Activated T-cell treated with anti-CD3 and anti-CD28 coated beads, Interleukin-2, amount 50 U/mL, for 24 hours (primary cell): Measurements from ENCODE around the gene FOXC2.
A peak's percentile ranks its signal among the peaks of the same experiment; 100 is the strongest.

ENCODE experiments used
- DNase-seq: peaks from one replicate; pipeline ENCODE4 v3.0.0-alpha.2; 2020
- H3K27ac Mint-ChIP-seq: 2 replicates; pipeline ENCODE4 v1.8.0; 2020; ENCODE audit warnings: mild to moderate bottlenecking, mixed read lengths
- H3K27me3 Mint-ChIP-seq: 2 replicates; pipeline ENCODE4 v1.8.0; 2020; ENCODE audit warnings: mixed read lengths
- H3K36me3 Mint-ChIP-seq: 2 replicates; pipeline ENCODE4 v1.8.0; 2020; ENCODE audit warnings: low read depth, mixed read lengths
- H3K4me1 Mint-ChIP-seq: 2 replicates; pipeline ENCODE4 v1.8.0; 2020; ENCODE audit warnings: low read depth, mixed read lengths
- H3K4me3 Mint-ChIP-seq: 2 replicates; pipeline ENCODE4 v1.8.0; 2020; ENCODE audit warnings: mild to moderate bottlenecking, moderate library complexity, mixed read lengths
- H3K9me3 Mint-ChIP-seq: 2 replicates; pipeline ENCODE4 v1.8.0; 2020; ENCODE audit warnings: mixed read lengths

Gene FOXC2

GRCh38 chr16:86566601-86566965 is at the start of gene FOXC2:
Gene FOXC2 (plus strand): TSS chr16:86566829. CDS start chr16:86567336, 507 bp downstream.
- Mint-ChIP-seq H3K36me3 (no peaks in the 10 kb centered on the region), H3K9me3 (no peaks in the 10 kb centered on the region), H3K27me3 (peaks cover 82% of the 10 kb centered on the region), H3K4me3 (peak within 1 kb of the TSS; percentile 6), H3K27ac (peak within 1 kb of the TSS; percentile 37), H3K4me1 (peaks cover 21% of the 10 kb centered on the region)
- peak; percentile 72 for DNase-seq

DNA sequence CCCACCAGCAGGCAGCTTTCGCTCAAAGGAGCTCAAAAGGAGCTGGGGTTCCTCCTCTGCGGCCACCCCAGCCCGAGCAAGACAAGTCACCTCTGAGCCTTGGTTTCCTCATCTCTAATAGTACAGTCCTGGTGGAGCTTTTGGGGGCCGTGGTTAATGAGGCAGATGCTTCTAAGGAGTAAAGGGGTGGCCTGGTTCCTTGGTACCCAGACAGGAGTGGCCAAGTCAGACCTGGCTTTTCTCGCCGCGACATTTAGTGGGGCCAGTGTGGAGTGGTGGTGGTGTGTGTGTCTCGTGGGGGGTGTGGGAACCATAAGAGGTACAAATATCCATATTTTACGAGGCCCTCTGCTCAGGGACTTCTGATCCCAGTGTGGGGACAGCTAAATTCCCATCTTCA is 49.6 kb upstream of the FOXC2 start:
- H3K27me3 Mint-ChIP-seq = peaks cover 85% of the 10 kb centered on the region
- no peak overlapping the region for H3K4me3 Mint-ChIP-seq
- no peak for DNase-seq
- H3K36me3 Mint-ChIP-seq = no peaks in the 10 kb centered on the region
- H3K27ac Mint-ChIP-seq = no peak overlapping the region
- H3K9me3 Mint-ChIP-seq = no peaks in the 10 kb centered on the region
- H3K4me1 Mint-ChIP-seq = peaks cover 9% of the 10 kb centered on the region

- peak; percentile 53 for DNase-seq
- Mint-ChIP-seq H3K27ac (no peak overlapping the region), H3K4me1 (peaks cover 9% of the 10 kb centered on the region), H3K4me3 (no peak overlapping the region), H3K27me3 (peaks cover 80% of the 10 kb centered on the region), H3K9me3 (no peaks in the 10 kb centered on the region), H3K36me3 (no peaks in the 10 kb centered on the region)
Observed at GRCh38 chr16:86517652-86518258, 48.9 kb upstream of the FOXC2 start.

- Mint-ChIP-seq H3K27ac (no peak overlapping the region), H3K36me3 (no peaks in the 10 kb centered on the region), H3K4me1 (peaks cover 8% of the 10 kb centered on the region), H3K4me3 (no peak overlapping the region), H3K27me3 (peaks cover 68% of the 10 kb centered on the region), H3K9me3 (no peaks in the 10 kb centered on the region)
- DNase-seq = no peak
Observed at GRCh38 chr16:86519007-86519648, 47.5 kb upstream of the FOXC2 start.

DNA sequence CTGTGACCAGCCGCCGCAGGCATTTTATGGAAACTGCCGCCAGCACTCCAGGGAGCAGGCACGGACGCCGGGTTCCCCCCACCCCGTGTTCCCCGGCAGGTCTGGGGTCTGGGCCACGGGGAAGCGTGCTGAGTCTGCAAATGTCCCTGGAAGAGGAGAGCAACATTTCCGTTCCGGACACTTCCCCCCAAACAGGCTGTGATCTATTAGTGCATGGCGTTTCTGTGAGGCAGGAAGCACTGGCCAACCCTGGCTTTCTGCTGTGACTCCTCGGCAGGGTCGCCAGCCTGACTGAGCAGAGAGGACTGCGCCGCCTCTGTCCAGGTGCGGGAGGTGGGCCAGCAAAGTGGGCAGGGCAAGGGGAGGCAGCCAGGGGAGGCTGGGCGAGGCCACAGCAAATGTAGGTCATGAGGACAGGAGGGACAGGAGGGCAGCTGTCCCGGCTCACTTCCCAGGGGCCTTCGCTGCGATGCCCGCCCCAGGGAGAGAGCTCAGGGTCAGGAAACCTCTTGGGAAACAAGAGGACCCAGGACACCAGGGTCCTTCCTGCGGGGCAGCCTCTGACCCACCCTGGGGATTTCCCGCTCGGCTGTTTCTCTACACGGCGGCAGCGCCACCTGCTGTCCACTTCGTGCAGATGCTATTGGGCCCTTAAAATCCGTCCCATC is 46.8 kb upstream of the FOXC2 start:
- peak; percentile 74 for DNase-seq
- H3K4me3 Mint-ChIP-seq = no peak overlapping the region
- H3K36me3 Mint-ChIP-seq = no peaks in the 10 kb centered on the region
- peaks cover 8% of the 10 kb centered on the region for H3K4me1 Mint-ChIP-seq
- H3K27me3 Mint-ChIP-seq = peaks cover 61% of the 10 kb centered on the region
- no peak overlapping the region for H3K27ac Mint-ChIP-seq
- H3K9me3 Mint-ChIP-seq = no peaks in the 10 kb centered on the region

- H3K36me3 Mint-ChIP-seq = no peaks in the 10 kb centered on the region
- no peaks in the 10 kb centered on the region for H3K9me3 Mint-ChIP-seq
- H3K27me3 Mint-ChIP-seq = peaks cover 55% of the 10 kb centered on the region
- no peak overlapping the region for H3K4me3 Mint-ChIP-seq
- peaks cover 8% of the 10 kb centered on the region for H3K4me1 Mint-ChIP-seq
- no peak for DNase-seq
- no peak overlapping the region for H3K27ac Mint-ChIP-seq
Observed at GRCh38 chr16:86520317-86521210, 46.1 kb upstream of the FOXC2 start.

DNA sequence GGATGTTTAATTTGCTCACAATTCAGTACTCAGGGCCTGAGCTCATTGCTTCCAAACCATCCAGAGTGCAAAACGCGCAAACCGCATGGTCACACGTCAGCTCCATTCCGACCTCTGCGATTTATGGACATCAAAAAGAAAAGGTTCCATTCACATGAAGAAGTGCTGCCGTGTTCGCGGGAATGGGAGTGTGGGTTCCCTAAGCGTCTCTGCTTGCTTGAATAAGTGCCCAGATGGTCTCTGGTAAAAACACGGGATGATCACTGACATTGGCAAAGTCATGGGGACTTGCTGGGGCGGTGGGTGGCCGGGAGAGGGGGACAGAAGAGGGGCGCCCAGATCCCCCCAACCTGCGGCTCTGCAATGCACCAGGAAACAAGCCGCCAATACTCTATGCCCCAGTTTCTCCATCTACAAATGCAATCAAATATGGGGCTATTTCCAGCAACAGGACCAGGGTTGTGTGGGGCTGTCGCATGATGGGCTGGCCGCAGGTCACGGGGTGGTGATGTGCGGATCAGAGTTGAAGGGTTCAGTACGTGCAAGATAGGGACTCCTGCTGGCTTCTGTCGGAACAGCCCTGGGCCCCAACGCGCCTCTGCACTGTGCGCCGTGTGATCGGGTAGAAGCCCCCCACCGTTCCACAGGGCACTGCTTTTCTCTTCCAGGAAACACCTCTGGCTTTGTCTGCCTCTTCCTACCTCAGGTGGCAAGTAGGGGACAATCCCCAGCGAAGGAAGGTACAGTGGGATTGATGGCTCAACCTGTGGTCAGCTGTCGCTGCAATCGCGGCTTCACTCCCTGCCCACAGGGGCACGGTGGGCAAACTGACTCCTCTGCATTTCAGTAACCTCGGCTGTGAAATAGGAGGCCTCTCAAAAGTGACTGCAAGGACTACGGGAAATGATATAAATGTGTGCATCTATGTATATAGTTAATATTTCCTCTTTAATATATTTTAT is 45.1 kb upstream of the FOXC2 start:
- H3K4me1 Mint-ChIP-seq = peaks cover 8% of the 10 kb centered on the region
- no peaks in the 10 kb centered on the region for H3K36me3 Mint-ChIP-seq
- no peak overlapping the region for H3K27ac Mint-ChIP-seq
- H3K9me3 Mint-ChIP-seq = no peaks in the 10 kb centered on the region
- peaks cover 46% of the 10 kb centered on the region for H3K27me3 Mint-ChIP-seq
- DNase-seq = no peak
- H3K4me3 Mint-ChIP-seq = no peak overlapping the region

DNA sequence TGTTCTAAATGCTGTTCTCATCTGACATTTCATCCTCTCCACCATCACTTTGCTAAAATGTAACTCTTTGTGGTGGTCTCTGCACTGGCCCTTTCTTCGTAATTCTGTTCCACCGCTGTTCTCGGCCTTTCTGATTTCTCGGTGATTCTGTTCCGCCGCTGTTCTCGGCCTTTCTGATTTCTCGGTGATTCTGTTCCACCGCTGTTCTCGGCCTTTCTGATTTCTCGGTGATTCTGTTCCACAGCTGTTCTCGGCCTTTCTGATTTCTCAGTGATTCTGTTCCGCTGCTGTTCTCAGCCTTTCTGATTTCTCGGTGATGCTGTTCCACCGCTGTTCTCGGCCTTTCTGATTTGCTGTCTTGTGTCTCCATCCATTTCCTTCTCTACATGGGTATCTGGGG is 44.0 kb upstream of the FOXC2 start:
- Mint-ChIP-seq H3K9me3 (peaks cover 1% of the 10 kb centered on the region), H3K4me1 (peaks cover 8% of the 10 kb centered on the region), H3K36me3 (no peaks in the 10 kb centered on the region), H3K4me3 (no peak overlapping the region), H3K27ac (no peak overlapping the region), H3K27me3 (peaks cover 36% of the 10 kb centered on the region)
- no peak for DNase-seq

- H3K27ac Mint-ChIP-seq = no peak overlapping the region
- H3K9me3 Mint-ChIP-seq = peaks cover 4% of the 10 kb centered on the region
- no peaks in the 10 kb centered on the region for H3K36me3 Mint-ChIP-seq
- H3K4me3 Mint-ChIP-seq = no peak overlapping the region
- no peak for DNase-seq
- H3K27me3 Mint-ChIP-seq = peaks cover 30% of the 10 kb centered on the region
- H3K4me1 Mint-ChIP-seq = peaks cover 8% of the 10 kb centered on the region
Observed at GRCh38 chr16:86523166-86523740, 43.4 kb upstream of the FOXC2 start.

DNA sequence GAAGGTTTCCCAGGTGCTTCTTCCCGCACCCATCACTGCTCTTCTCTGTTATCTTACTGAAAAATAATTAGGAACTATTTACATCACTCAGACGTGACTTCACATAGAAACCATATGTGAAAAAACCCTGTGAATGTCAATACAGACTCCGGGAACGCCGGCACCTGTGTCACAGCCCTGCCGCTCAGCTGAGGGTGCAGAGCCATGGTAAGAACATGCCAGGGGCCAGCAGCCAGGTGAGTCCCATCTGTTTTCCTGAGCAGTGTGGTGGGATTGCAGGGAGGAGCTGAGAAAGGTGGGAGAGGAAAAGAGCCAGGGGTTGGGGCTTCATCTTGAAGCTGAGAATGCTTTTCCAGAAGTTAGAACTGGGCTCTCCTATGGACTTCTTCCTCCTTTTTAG is 42.6 kb upstream of the FOXC2 start:
- Mint-ChIP-seq H3K36me3 (peaks cover 5% of the 10 kb centered on the region), H3K9me3 (peaks cover 4% of the 10 kb centered on the region)

DNA sequence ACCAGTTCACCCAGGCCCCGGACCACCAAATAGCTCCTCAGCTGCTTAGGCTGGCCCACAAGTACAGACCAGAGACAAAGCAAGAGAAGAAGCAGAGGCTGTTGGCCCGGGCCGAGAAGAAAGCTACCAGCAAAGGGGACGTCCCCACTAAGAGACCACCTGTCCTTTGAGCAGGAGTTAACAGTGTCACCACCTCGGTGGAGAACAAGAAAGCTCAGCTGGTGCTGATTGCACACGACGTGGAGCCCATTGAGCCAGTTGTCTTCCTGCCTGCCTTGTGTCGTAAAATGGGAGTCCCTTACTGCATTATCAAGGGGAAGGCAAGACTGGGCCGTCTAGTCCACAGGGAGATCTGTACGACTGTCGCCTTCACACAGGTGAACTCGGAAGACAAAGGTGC is 40.9 kb upstream of the FOXC2 start:
- DNase-seq = no peak
- H3K27ac Mint-ChIP-seq = no peak overlapping the region
- no peak overlapping the region for H3K4me3 Mint-ChIP-seq
- peaks cover 4% of the 10 kb centered on the region for H3K9me3 Mint-ChIP-seq
- no peaks in the 10 kb centered on the region for H3K4me1 Mint-ChIP-seq
- peaks cover 17% of the 10 kb centered on the region for H3K36me3 Mint-ChIP-seq
- H3K27me3 Mint-ChIP-seq = peaks cover 9% of the 10 kb centered on the region

More for the DNA sequence above, 42.6 kb upstream of the FOXC2 start:
- peaks cover 22% of the 10 kb centered on the region for H3K27me3 Mint-ChIP-seq
- H3K4me3 Mint-ChIP-seq = no peak overlapping the region
- no peak overlapping the region for H3K27ac Mint-ChIP-seq
- H3K4me1 Mint-ChIP-seq = peaks cover 8% of the 10 kb centered on the region
- DNase-seq = no peak

DNA sequence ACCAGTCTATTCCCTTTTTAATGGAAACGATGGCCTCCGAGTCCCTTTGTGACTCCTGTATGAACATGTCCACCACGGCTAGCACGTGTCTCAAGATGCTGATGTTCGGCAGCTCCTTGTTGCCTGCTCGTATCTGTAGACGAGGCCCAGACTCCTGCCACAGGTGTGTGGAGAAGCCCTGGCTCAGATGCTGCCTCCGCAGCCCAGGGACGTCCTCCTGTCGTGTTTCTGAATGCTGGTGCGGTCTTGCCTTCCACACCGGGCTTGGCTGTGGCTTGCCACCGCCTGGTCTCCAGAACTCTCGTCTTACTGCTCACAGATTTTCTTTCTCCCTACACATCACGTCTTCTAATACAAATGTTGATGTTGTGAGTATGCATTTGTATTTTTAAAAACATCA is 39.3 kb upstream of the FOXC2 start:
- Mint-ChIP-seq H3K27ac (no peak overlapping the region), H3K36me3 (peaks cover 28% of the 10 kb centered on the region), H3K27me3 (no peaks in the 10 kb centered on the region), H3K9me3 (peaks cover 4% of the 10 kb centered on the region), H3K4me3 (no peak overlapping the region), H3K4me1 (no peaks in the 10 kb centered on the region)
- no peak for DNase-seq

GRCh38 chr16:86528061-86528929 is 38.3 kb upstream of the FOXC2 start:
- H3K4me3 Mint-ChIP-seq = no peak overlapping the region

More at GRCh38 chr16:86528061-86528929, 38.3 kb upstream of the FOXC2 start:
- Mint-ChIP-seq H3K4me1 (no peaks in the 10 kb centered on the region), H3K9me3 (peaks cover 4% of the 10 kb centered on the region), H3K27me3 (no peaks in the 10 kb centered on the region), H3K36me3 (peaks cover 38% of the 10 kb centered on the region), H3K27ac (no peak overlapping the region)
- DNase-seq = no peak
